Activated CD8-positive, alpha-beta memory T cell treated with anti-CD3 and anti-CD28 coated beads, Interleukin-2, amount 10 ng/mL, durations not matched to agents 7 days and 5 days (primary cell): ENCODE results near the gene RPRM. TPM values are rescaled to one million over a fixed set of nuclear protein-coding genes. Genes with fewer than 3 reads are reported as not detected.
"Not testable (repeated sequence)": the region's sequence is repeated elsewhere in the genome, so short reads cannot be mapped to it uniquely, and the experiment has no call there.

ENCODE experiments used
- ATAC-seq: fragments of 150-1000 bp; cut with Tn5 transposase; one replicate; pipeline ENCODE4 v1.10.0; 2021; ENCODE audit warnings: moderate library complexity
- CTCF ChIA-PET: fragments of 350-600 bp; sonication (Branson Sonifier 250); formaldehyde crosslinking; loops from one replicate; lab custom pipeline; 2021; ENCODE audit warnings: antibody characterized with exemption; lab: Charles Lee
- DNase-seq: peaks from one replicate; pipeline ENCODE4 v3.0.0-alpha.2; 2020
- H3K27ac Mint-ChIP-seq: one replicate; pipeline ENCODE4 v1.8.0; 2021; ENCODE audit warnings: mild to moderate bottlenecking, mixed read lengths
- H3K27me3 Mint-ChIP-seq: one replicate; pipeline ENCODE4 v1.8.0; 2021; ENCODE audit warnings: mixed read lengths
- H3K36me3 Mint-ChIP-seq: one replicate; pipeline ENCODE4 v1.8.0; 2021; ENCODE audit warnings: mild to moderate bottlenecking, mixed read lengths
- H3K4me1 Mint-ChIP-seq: one replicate; pipeline ENCODE4 v1.8.0; 2021; ENCODE audit warnings: mixed read lengths
- H3K4me3 Mint-ChIP-seq: one replicate; pipeline ENCODE4 v1.8.0; 2021; ENCODE audit warnings: mild to moderate bottlenecking, moderate library complexity, mixed read lengths
- H3K9me3 Mint-ChIP-seq: one replicate; pipeline ENCODE4 v1.8.0; 2022; ENCODE audit warnings: low read depth, mixed read lengths
- total RNA-seq, 2 experiments: library from RNA; stranded (reverse); gene quantifications; one replicate each; pipeline ENCODE4 v1.2.3, GENCODE V29; 2021

Gene RPRM
- not detected for total RNA-seq

GRCh38 chr2:153478289-153479261 is at the start of gene RPRM:
Gene RPRM, minus strand, starts transcription at chr2:153478762. Its CDS starts 197 bp downstream, at chr2:153478565.
- H3K9me3 Mint-ChIP-seq: no peaks in the 10 kb centered on the region
- DNase-seq (peak; percentile 67), ATAC-seq (peak; percentile 94)
- H3K27me3 Mint-ChIP-seq: peaks cover 74% of the 10 kb centered on the region
- no peaks in the 10 kb centered on the region for H3K36me3 Mint-ChIP-seq
- no peak within 1 kb of the TSS for H3K27ac Mint-ChIP-seq
- H3K4me1 Mint-ChIP-seq: peaks cover 10% of the 10 kb centered on the region
- H3K4me3 Mint-ChIP-seq: peak within 1 kb of the TSS; percentile 10
- CTCF ChIA-PET: interaction anchor here (0.6 to 1.5 kb wide), 4 partner anchors 8 to 645 kb away, joined by 3 to 5 read pairs (median 4); no protein-coding TSS in a partner anchor

DNA sequence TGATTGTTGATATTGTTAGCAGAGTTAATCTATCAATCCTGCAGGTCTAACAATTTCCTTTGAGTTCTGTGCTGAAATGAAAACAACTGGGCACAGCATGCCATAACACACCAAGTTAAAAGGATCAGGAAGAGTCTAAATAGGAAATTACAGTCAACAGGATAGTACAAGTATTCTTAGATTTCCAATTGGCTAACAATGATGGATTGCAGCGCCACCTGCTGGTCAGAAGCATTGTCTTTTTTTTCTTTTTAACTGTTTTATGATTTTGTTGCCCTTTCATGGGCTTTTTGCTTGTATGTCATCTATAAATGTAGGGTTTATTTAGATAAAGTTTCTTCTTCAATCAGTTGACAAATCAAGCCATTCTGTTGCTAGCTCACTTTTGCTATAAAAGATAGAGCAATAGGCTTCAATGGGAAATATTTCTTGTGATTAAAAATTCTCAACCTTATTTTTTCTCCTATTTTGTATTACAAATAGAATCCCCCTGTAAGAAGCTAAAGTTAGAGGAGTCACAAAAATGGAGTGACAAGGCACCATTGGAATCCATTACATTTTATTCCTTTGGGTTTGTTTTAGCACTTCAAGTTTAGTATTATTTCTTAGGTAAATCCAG is 40.8 kb upstream of the RPRM start:
- H3K27ac Mint-ChIP-seq: no peak overlapping the region
- H3K9me3 Mint-ChIP-seq: no peaks in the 10 kb centered on the region
- H3K27me3 Mint-ChIP-seq: peaks cover 7% of the 10 kb centered on the region
- H3K36me3 Mint-ChIP-seq: no peaks in the 10 kb centered on the region
- H3K4me3 Mint-ChIP-seq: no peak overlapping the region
- no peaks in the 10 kb centered on the region for H3K4me1 Mint-ChIP-seq
- ATAC-seq (no peak), DNase-seq (peak; percentile 55)
- CTCF ChIA-PET: interaction anchor here (0.7 to 1.1 kb wide), 2 partner anchors 31 to 39 kb away, joined by 3 read pairs; no protein-coding TSS in a partner anchor

- Mint-ChIP-seq H3K36me3 (no peaks in the 10 kb centered on the region), H3K27me3 (peaks cover 4% of the 10 kb centered on the region), H3K9me3 (peaks cover 5% of the 10 kb centered on the region), H3K4me1 (no peaks in the 10 kb centered on the region), H3K27ac (no peak overlapping the region), H3K4me3 (no peak overlapping the region)
- no peak for ATAC-seq
- CTCF ChIA-PET: no interaction called here
- no peak for DNase-seq
Measured at GRCh38 chr2:153512331-153512730, 33.8 kb upstream of the RPRM start.

GRCh38 chr2:153510996-153511395 is 32.4 kb upstream of the RPRM start:
- H3K27ac Mint-ChIP-seq: no peak overlapping the region
- H3K4me1 Mint-ChIP-seq: no peaks in the 10 kb centered on the region
- H3K4me3 Mint-ChIP-seq: no peak overlapping the region
- CTCF ChIA-PET: no interaction called here
- ATAC-seq: no peak
- H3K36me3 Mint-ChIP-seq: no peaks in the 10 kb centered on the region
- peaks cover 4% of the 10 kb centered on the region for H3K27me3 Mint-ChIP-seq
- no peak for DNase-seq
- H3K9me3 Mint-ChIP-seq: peaks cover 9% of the 10 kb centered on the region

GRCh38 chr2:153509133-153509532 is 30.6 kb upstream of the RPRM start:
- Mint-ChIP-seq H3K9me3 (peaks cover 9% of the 10 kb centered on the region), H3K4me1 (no peaks in the 10 kb centered on the region), H3K27ac (no peak overlapping the region), H3K4me3 (no peak overlapping the region), H3K36me3 (no peaks in the 10 kb centered on the region), H3K27me3 (peaks cover 2% of the 10 kb centered on the region)
- ATAC-seq (no peak), DNase-seq (no peak)
- CTCF ChIA-PET: no interaction called here

- H3K27me3 Mint-ChIP-seq, H3K4me1 Mint-ChIP-seq, H3K27ac Mint-ChIP-seq, DNase-seq, CTCF ChIA-PET, H3K36me3 Mint-ChIP-seq, H3K9me3 Mint-ChIP-seq, H3K4me3 Mint-ChIP-seq, ATAC-seq: not testable (repeated sequence)
Measured at GRCh38 chr2:153506499-153506898, 27.9 kb upstream of the RPRM start.

DNA sequence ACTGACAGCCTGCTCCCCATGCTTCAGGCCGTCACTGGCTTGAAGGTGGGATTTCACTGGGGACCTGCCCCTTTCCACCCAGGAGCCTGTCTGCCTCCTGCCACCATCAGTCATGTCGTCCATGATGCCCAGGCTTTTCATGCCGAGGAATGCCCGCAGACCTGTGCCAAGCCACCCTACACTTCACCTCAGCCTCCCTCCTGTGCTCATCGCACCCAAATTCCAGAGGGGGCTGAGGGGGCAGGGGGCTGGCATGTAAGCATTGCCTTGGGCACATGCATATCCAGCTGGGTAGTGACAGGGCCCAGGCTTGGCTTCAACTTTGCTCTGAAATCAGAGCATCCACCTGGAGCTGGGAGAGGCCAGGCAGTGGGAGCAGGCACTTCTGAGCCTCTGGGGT is 20.9 kb upstream of the RPRM start:
- DNase-seq (no peak), ATAC-seq (no peak)
- H3K27me3 Mint-ChIP-seq: peaks cover 3% of the 10 kb centered on the region
- no peaks in the 10 kb centered on the region for H3K36me3 Mint-ChIP-seq
- no peaks in the 10 kb centered on the region for H3K4me1 Mint-ChIP-seq
- H3K9me3 Mint-ChIP-seq: no peaks in the 10 kb centered on the region
- H3K27ac Mint-ChIP-seq: no peak overlapping the region
- CTCF ChIA-PET: no interaction called here
- no peak overlapping the region for H3K4me3 Mint-ChIP-seq

DNA sequence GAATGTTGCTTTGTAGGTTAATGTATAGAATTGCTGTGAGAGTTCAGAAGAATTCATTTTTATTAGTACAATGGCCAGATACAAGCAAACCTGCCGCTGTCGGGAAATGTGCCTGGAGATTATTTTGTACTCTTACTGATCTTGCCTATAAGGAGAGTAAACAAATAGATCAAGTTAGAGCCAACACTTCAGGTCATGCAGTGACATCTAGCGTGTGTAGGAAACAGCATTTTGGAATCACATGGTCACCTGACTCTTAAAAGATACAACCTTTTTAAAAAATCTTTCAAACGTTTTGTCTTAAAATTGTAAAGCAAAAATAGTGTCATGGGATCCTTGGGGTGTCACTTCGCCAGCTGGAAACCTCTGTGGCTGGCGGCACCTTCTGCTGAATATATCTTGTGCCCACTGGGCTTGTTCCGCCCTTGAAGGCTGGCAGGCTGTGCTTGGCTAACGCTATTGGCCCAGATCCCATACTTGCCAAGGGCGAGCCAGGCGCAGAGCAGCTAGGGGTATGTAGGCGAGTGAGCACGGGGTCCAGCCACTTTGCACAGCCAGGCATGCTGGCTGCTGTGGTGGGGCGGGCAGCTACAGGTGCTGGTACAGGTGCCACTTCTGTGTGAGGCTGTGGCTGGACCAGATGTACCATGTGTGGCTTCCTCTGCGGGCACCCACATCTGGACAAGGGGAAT is 19.5 kb upstream of the RPRM start:
- H3K4me1 Mint-ChIP-seq: no peaks in the 10 kb centered on the region
- CTCF ChIA-PET: no interaction called here
- ATAC-seq: no peak
- H3K27ac Mint-ChIP-seq: no peak overlapping the region
- DNase-seq: no peak
- H3K36me3 Mint-ChIP-seq: no peaks in the 10 kb centered on the region
- no peaks in the 10 kb centered on the region for H3K9me3 Mint-ChIP-seq
- no peak overlapping the region for H3K4me3 Mint-ChIP-seq
- peaks cover 3% of the 10 kb centered on the region for H3K27me3 Mint-ChIP-seq

DNA sequence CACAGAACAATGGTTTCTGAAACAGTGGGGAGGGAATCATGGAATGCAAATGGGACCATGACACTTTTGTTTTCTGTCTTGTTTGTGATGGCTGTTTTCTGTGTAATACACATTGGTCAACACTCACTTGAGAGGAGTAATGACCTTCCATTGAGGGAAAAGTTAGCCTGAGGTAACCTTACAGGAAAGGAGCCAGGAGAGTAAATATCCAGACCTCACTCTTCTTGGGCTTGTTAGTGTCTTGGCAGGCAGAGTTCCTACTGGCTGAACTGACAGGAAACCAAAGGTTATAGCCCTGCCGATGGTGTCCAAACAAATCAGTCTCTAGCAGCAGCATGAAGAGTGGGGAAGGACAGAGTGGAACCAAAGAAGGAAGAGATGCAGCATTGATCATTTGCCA is 17.2 kb upstream of the RPRM start:
- no peaks in the 10 kb centered on the region for H3K9me3 Mint-ChIP-seq
- no peak overlapping the region for H3K4me3 Mint-ChIP-seq
- CTCF ChIA-PET: no interaction called here
- ATAC-seq: no peak
- H3K4me1 Mint-ChIP-seq: no peaks in the 10 kb centered on the region
- H3K27me3 Mint-ChIP-seq: peaks cover 3% of the 10 kb centered on the region
- no peaks in the 10 kb centered on the region for H3K36me3 Mint-ChIP-seq
- H3K27ac Mint-ChIP-seq: no peak overlapping the region
- no peak for DNase-seq

DNA sequence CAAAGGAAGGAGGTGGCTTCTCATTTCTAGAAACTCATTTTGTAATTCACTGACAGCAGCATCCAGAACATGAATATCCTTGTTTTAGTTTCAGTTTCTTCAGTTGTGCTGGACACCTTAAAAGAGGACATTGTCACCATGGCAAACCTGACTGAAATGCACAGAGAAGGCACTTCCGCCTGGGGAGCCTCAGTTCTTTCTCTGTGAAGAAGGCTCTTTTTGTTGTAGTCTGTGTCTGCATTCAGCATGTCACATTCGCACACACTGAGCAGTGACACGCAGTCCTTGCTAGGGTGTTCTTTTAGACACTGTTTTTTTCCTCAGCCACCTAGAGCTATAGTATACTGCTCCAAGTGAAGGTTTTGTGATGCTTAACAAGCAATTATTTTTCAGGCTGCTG is 9.5 kb upstream of the RPRM start:
- Mint-ChIP-seq H3K27ac (no peak overlapping the region), H3K4me3 (no peak overlapping the region), H3K4me1 (peaks cover 2% of the 10 kb centered on the region), H3K27me3 (peaks cover 9% of the 10 kb centered on the region), H3K9me3 (no peaks in the 10 kb centered on the region), H3K36me3 (no peaks in the 10 kb centered on the region)
- ATAC-seq (peak; percentile 20), DNase-seq (no peak)
- CTCF ChIA-PET: interaction anchor here (1.2 kb wide), 1 partner anchor 32 kb away, joined by 3 read pairs; no protein-coding TSS in a partner anchor

DNA sequence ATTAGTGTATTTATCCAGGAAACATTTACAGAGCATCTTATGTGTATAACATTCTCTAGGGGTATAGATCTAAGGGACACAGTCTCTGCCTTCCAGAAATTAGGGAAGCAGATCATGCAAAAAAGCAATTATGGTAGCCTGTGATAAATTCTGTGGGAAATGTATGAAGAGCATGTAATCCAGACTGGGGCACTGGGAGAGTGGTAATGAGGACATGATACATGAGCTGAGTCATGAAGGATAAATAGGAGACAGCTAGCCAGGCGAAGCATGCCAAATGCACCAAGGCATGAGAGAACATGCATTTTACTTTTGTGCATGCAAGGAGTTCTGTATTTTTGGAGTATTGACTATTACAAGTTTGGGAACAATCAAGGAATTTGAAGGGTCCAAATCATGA is 8.9 kb upstream of the RPRM start:
- ATAC-seq: no peak
- DNase-seq: no peak
- Mint-ChIP-seq H3K4me1 (peaks cover 2% of the 10 kb centered on the region), H3K27ac (no peak overlapping the region), H3K9me3 (no peaks in the 10 kb centered on the region), H3K36me3 (no peaks in the 10 kb centered on the region), H3K4me3 (no peak overlapping the region), H3K27me3 (peaks cover 9% of the 10 kb centered on the region)
- CTCF ChIA-PET: no interaction called here

DNA sequence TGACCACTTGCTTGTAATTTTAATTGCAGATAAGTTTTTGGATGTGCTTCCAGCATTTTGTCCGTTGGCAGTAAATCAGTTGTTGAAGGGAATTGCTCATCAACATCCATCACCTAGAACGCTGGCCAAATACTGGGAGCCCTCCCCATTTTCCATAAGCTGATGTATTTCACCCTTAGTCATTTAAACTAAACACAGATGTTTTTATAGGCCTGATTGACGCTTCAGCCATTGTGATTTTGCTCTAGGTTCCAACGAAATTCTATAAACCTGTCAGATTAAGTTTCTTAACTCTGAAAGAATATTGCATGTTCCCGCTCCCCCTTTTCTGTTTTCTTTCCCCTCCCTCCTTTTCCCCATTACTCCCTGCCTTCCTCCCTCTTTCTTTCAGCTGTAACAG is 1.0 kb upstream of the RPRM start:
- Mint-ChIP-seq H3K27ac (no peak overlapping the region), H3K36me3 (no peaks in the 10 kb centered on the region), H3K4me3 (no peak overlapping the region), H3K27me3 (peaks cover 68% of the 10 kb centered on the region), H3K4me1 (peaks cover 10% of the 10 kb centered on the region), H3K9me3 (no peaks in the 10 kb centered on the region)
- CTCF ChIA-PET: interaction anchor here (1.1 to 1.8 kb wide), 4 partner anchors 9 to 555 kb away, joined by 3 to 5 read pairs (median 4); no protein-coding TSS in a partner anchor
- ATAC-seq: no peak
- DNase-seq: no peak

DNA sequence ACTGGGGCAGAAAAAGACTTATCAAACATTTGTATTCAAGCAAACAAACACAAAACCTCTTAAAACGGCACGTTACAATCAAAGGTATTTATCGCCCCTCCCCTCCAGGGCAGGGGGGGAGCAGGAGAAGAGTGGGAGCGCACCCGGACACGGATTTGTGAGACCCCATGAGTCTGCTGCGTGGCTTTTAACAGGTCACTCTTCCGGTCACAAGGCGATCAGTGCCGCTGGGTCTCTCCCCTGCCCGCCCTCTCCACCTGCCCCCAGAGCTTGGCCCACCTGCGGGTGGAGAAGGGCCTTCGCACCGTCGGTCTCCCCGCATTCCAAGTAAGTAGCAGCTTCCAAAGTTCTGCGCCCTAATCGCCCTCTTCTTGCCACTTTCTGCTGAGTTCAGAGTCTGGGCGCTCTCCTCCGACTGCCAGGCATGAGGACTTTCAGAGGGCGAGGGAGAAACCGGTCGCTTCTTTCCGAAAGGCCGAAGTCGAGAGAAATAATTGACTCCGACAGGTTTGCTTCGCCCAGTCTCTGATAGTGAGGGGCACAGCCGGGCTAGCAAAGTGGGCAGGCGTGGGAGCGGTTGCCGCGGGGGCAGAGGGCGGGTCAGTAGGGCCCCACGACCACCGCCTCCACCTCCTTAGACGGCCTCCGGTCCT is 800 bp downstream of the RPRM start:
- CTCF ChIA-PET: interaction anchor here (0.6 kb wide), 1 partner anchor 644 kb away, joined by 3 read pairs; no protein-coding TSS in a partner anchor
- no peak for ATAC-seq
- no peaks in the 10 kb centered on the region for H3K9me3 Mint-ChIP-seq

More for the DNA sequence above, 800 bp downstream of the RPRM start:
- Mint-ChIP-seq H3K4me1 (peaks cover 10% of the 10 kb centered on the region), H3K4me3 (no peak overlapping the region), H3K27ac (no peak overlapping the region), H3K36me3 (no peaks in the 10 kb centered on the region), H3K27me3 (peaks cover 73% of the 10 kb centered on the region)
- no peak for DNase-seq
